GM19395 (cell line): ENCODE measurements around the gene MRPL32.

Experiments
- ATAC-seq: cut with Tn5 transposase; IDR thresholded peaks from one replicate; pipeline ENCODE4 v1.9.1; 2021; ENCODE audit warnings: mild to moderate bottlenecking, moderate library complexity; ENCODE audit not compliant: unreplicated experiment

The MRPL32 gene

GRCh38 chr7:42925630-42926029, 6.5 kb upstream of the MRPL32 start:
- ATAC-seq = no peak

GRCh38 chr7:42926204-42926603, 6.0 kb upstream of the MRPL32 start:
- no peak for ATAC-seq

GRCh38 chr7:42928754-42929153, 3.4 kb upstream of the MRPL32 start:
- no peak for ATAC-seq

- no peak for ATAC-seq
Measured at GRCh38 chr7:42929449-42929848, 2.7 kb upstream of the MRPL32 start.

DNA sequence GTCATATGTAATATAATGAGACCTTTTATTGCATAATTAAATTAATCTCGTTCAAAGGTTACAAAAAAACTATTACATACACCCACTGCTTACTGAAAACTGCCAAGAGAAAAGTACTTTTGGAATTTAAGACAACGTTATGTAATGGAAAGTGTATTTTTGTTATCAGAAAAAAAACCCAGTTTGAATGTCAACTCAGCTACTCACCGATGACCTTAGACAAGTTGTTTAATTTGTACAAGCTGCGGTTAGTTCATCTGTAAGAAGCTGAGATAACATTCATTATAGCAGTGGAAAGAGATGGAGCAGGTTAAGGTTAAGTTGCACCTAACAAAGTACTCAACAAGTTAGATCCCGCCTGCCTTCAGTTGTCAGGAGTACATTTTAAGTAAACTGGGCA, 1.3 kb upstream of the MRPL32 start:
- no peak for ATAC-seq

DNA sequence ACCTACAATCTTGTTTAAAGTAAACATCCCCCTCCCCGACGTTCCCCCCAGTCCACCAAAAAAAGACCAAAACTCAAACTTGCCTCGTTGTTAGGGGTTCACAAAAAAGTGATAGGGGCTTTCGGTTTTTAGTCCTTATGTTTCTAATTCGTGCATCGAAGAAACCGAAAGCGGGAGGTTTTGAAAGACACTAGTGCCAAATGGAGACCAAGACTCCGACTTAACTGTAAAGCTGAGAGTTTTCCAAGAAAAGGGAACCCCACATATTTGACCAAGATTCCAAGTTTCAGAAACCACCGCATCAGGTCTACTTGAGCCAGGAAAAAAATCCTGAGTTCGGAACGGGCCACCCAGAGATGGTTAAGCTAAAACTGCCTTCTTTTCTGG, 736 bp upstream of the MRPL32 start:
- no peak for ATAC-seq

GRCh38 chr7:42932811-42933591, 825 bp downstream of the MRPL32 start:
- no peak for ATAC-seq

- ATAC-seq = no peak
Measured at GRCh38 chr7:42934291-42934690, 2.1 kb downstream of the MRPL32 start.

- ATAC-seq = peak; percentile 17
Measured at GRCh38 chr7:42935861-42936260, 3.7 kb downstream of the MRPL32 start.

- ATAC-seq = no peak
Measured at GRCh38 chr7:42939457-42940240, 7.5 kb downstream of the MRPL32 start.

DNA sequence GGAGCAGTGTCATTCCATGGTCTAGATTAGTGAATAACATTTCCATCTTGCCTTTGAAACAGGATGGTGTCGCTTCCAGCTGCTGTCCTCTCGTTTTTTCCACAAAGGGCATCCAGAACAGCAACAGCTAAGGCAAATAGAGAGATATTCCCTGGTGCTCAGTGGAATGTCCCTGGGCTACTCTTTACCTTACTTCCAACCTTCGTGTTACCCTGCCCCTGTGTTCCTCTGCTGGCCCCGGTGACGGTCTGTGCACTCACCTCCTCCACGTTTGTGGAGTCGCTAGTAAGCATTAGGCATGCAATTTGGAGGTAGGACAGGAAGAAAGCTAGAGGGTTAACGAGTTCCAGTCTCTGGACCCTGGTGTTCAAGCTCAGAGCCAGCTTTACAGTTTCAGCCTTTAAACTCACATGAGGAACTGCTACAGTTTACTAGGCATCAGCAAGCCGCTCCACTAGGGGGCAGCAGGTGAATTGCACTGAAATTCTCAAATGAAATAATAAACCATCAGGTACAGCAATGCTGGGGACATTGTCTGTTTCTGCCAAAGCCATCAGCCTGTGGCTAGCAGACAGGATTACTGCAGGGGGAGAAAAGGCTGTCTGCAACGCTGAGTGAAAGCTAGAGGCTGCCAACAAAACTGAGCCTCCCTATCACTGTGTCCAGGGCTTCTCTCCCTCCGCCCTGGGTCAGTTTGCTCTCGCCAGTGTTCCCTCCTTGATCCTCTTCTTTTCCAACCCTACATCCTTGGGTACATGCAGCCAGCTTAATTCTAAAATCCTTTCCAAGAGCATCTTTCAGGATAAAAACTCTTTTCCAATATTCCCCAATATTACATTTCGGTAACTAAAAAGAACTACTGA, 9.0 kb downstream of the MRPL32 start:
- ATAC-seq = no peak

DNA sequence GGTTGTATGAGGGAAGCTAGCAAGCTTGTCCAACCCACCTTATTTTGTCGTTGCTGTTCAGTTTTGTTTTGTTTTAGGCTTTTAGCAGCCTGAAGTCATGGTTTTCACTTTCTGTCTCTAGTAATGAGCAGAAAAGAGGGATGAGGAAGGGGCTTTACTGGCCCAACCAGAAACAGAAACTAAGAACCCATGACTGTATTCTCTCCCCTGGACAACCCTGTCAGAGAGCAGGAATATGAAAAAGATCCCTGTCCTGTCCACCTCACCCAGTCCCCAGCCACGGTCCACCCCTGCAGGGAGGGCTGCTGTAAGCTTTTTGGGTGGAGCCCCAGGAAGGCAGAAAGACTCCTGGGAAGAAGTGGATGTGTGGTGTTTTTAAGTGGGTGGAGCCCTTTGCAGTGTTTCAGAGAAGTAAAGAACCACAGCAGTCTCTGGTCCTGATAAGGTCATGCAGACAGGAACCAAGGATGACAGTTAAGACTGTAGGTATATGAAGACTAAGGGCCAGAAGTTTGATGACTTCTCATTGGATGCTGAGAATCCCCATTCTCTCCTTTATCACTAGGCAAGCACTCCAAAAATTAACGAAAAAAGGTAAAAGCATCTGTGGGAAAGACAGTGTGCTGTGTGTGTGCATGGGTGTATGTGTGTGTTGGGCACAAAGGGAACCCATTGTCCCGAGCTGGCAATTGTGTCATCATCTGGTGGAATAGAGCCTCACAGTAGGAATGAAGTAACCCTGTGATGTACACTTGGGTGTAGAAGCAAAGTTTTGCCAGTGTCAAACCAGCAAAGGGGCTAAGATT, 13.8 kb downstream of the MRPL32 start:
- ATAC-seq = peak; percentile 70

DNA sequence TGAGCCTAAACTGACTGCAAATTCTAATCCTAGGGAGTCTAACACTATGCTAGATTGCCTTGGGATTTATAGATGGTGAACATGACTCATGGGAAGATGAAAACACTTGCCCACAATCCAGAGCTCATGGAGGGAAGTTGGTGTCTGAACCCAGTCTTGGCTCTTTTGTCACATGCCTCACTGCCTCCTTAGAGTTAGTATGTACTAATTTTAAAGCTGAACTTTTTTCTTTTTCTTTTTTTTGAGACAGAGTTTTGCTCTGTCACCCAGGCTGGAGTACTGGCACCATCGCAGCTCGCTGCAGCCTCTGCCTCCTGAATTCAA, 14.4 kb downstream of the MRPL32 start:
- ATAC-seq = no peak

GRCh38 chr7:42947521-42947920, 15.3 kb downstream of the MRPL32 start:
- ATAC-seq = no peak

GRCh38 chr7:42950417-42950816, 18.2 kb downstream of the MRPL32 start:
- no peak for ATAC-seq

DNA sequence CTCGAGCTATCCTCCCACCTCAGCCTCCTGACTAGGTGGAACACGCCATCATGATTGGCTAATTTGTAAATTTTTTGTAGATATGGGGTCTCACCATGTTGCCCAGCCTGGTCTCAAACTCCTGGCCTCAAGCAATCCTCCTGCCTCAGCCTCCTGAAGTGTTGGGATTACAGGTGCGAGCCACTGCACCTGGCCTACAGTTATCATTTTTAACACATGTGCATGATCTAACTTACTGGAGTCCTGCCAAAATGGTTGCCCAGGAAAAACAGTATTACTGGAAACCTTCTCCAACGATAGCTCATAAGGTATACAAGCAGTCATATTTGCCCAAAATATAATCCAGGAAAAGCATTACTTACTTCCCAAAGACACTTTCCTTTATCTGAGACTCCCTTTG, 20.2 kb downstream of the MRPL32 start:
- ATAC-seq = no peak

DNA sequence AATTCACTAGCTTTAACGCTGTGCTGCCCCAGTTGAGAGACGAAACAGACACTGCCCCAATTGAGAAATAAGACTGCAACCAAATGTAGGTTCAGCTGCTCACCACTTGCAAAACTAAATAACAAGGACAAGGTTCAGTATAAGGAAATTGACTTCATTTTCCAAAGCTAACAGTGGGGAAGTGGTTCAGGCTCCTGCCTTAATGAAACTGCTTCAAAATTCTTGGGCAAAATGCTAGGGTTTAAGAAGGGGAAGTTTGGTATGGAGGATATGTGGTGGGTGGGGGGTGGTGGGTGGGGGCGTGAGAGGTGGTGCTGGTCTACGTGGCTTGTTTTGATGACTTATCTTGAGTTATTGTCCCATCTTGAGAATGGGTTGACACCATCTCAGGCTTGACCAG, 21.8 kb downstream of the MRPL32 start:
- ATAC-seq = no peak

GRCh38 chr7:42956062-42956461, 23.9 kb downstream of the MRPL32 start:
- no peak for ATAC-seq

- no peak for ATAC-seq
Measured at GRCh38 chr7:42959549-42959948, 27.4 kb downstream of the MRPL32 start.

DNA sequence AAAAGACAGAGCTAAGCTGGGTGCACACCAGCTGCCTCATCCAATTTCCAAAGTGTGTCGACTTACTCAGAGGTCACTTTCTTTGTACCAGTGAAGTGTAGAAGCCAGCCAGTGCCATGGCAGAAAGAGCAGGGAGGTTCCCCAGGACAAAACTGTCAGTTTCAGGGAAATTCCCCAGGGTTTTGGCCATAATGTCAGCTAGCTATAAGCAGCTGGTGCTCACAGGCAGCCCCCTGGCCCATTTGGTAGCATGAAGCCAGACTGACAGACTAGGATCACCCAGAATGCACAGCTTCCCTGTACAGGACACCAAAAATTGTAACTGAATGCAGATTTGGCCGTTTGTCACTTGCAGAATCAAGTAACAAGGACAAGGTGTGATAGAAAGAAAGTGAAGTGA, 28.6 kb downstream of the MRPL32 start:
- no peak for ATAC-seq

- no peak for ATAC-seq
Measured at GRCh38 chr7:42961170-42961569, 29.0 kb downstream of the MRPL32 start.
